HCEC 1CT (cell line): ENCODE data around the gene MTMR4.
A peak's percentile ranks its signal among the peaks of the same experiment; 100 is the strongest.
"Not testable (repeated sequence)": the region's sequence is repeated elsewhere in the genome, so short reads cannot be mapped to it uniquely, and the experiment has no call there.

Experiments
- DNase-seq: peaks from one replicate; pipeline ENCODE4 v3.0.0-alpha.2; 2017

MTMR4 gene

GRCh38 chr17:58513965-58514769 is at the start of gene MTMR4:
Gene MTMR4 (minus strand): TSS chr17:58514638. CDS start chr17:58514407, 231 bp downstream.
- peak; percentile 68 for DNase-seq

GRCh38 chr17:58560511-58560910 is 46.1 kb upstream of the MTMR4 start:
- no peak for DNase-seq

- DNase-seq = no peak
These were observed 43.5 kb upstream of the MTMR4 start for GRCh38 chr17:58557981-58558380.

GRCh38 chr17:58556833-58557250 is 42.4 kb upstream of the MTMR4 start:
- DNase-seq = no peak

- not testable (repeated sequence) for DNase-seq
These were observed 40.7 kb upstream of the MTMR4 start for GRCh38 chr17:58555109-58555508.

- no peak for DNase-seq
These were observed 26.8 kb upstream of the MTMR4 start for GRCh38 chr17:58541249-58541648.

- no peak for DNase-seq
These were observed 25.3 kb upstream of the MTMR4 start for GRCh38 chr17:58539698-58540097.

GRCh38 chr17:58538811-58539409 is 24.5 kb upstream of the MTMR4 start:
- DNase-seq = no peak

- no peak for DNase-seq
These were observed 22.8 kb upstream of the MTMR4 start for GRCh38 chr17:58537266-58537665.

GRCh38 chr17:58536542-58536941 is 22.1 kb upstream of the MTMR4 start:
- no peak for DNase-seq

GRCh38 chr17:58535431-58535830 is 21.0 kb upstream of the MTMR4 start:
- peak; percentile 62 for DNase-seq

- peak; percentile 80 for DNase-seq
These were observed 20.5 kb upstream of the MTMR4 start for GRCh38 chr17:58534901-58535421.

GRCh38 chr17:58534331-58534730 is 19.9 kb upstream of the MTMR4 start:
- no peak for DNase-seq

- DNase-seq = no peak
These were observed 19.3 kb upstream of the MTMR4 start for GRCh38 chr17:58533616-58534188.

GRCh38 chr17:58532555-58532951 is 18.1 kb upstream of the MTMR4 start:
- no peak for DNase-seq

GRCh38 chr17:58531661-58532554 is 17.5 kb upstream of the MTMR4 start:
- no peak for DNase-seq

- no peak for DNase-seq
These were observed 16.7 kb upstream of the MTMR4 start for GRCh38 chr17:58531122-58531521.

GRCh38 chr17:58530655-58531054 is 16.2 kb upstream of the MTMR4 start:
- DNase-seq = no peak

- DNase-seq = no peak
These were observed 14.8 kb upstream of the MTMR4 start for GRCh38 chr17:58529275-58529674.

GRCh38 chr17:58528443-58528842 is 14.0 kb upstream of the MTMR4 start:
- DNase-seq = no peak

- no peak for DNase-seq
These were observed 13.5 kb upstream of the MTMR4 start for GRCh38 chr17:58527949-58528348.

- peak; percentile 6 for DNase-seq
These were observed 12.9 kb upstream of the MTMR4 start for GRCh38 chr17:58527306-58527705.

GRCh38 chr17:58525239-58525638 is 10.8 kb upstream of the MTMR4 start:
- peak; percentile 81 for DNase-seq
